ENCODE results near the gene TREML1.
"Not testable (repeated sequence)": the region's sequence is repeated elsewhere in the genome, so short reads cannot be mapped to it uniquely, and the experiment has no call there.

Gene TREML1

DNA sequence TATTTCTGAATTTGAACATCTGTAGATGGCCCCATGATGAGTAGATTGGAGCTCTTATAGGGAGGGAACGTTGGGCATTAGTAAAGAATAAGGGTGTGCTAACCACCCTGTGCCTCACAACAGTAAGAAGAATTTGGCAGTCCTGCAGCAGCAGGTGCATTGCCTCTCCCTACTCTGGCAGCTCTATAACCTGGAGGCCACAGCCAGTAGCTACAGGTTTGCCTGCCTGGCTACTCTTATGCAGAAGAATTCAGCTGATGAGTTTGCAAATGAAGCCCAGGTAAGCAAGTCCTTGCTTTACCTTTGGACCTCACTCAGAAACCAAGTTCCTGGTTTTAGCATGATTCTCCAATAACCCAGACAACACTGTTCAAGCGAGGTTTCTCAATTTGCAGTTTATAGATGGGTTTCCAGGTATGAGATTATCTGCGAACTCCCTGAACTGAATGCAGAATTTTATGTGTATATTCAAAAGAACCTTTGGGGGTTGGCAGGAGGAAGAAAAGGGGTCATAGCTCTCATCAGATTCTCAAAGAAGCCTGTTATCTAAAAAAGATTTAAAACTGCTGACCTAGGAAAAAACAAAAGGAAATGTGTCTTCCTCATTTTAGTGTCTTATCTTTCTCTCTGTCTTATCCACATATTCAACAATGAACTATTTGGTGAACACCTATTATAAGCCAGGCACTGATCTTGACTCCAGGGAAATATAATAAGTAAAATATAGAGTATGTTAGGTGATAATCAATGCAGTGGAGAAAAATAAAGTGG lies 18.9 kb downstream of the TREML1 start:
- DNase-seq, result no peak

GRCh38 chr6:41132254-41132653 lies 21.9 kb downstream of the TREML1 start:
- DNase-seq, result no peak

- no peak for DNase-seq
Measured at GRCh38 chr6:41125282-41125681, 28.9 kb downstream of the TREML1 start.

GRCh38 chr6:41122918-41123317 lies 31.2 kb downstream of the TREML1 start:
- no peak for DNase-seq

DNA sequence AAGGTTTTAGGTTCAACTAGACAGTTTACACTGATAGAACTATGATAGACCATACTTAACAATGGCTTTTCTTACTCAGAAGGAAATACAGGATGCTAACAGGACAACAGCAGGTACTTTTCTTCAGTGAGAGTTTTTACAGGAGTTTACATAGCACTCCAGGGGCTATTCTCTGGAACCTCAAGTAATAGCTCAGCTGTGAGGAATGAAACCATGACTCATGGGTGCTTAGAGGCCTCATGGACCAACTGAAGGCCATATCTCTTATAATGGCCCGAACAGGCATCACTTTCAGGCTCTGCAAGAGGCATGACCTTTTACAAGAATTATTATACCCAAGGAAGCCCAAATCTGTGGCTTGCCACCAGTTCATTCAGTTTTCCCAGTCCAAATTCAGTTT lies 31.8 kb downstream of the TREML1 start:
- no peak for DNase-seq

DNA sequence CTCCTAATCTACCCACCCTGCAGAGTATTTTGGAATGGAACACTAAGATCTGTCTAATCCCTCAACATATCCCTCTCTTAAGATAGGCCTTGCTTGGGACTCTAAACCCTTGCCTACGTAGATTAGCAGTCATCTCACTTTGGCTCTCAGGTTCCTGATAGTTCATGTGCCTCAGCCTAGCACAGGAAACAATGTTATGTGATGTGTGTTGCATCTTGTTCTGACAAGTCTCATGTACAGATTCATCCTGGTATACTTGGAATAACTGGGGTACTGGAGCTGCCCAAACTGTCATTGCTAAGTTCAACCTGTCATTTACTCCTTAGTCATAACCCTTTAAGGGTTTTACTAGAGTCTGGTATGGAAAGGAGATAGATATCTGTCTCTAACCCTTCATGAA lies 34.1 kb downstream of the TREML1 start:
- DNase-seq, result no peak

GRCh38 chr6:41119508-41119907 lies 34.6 kb downstream of the TREML1 start:
- DNase-seq, result no peak

DNA sequence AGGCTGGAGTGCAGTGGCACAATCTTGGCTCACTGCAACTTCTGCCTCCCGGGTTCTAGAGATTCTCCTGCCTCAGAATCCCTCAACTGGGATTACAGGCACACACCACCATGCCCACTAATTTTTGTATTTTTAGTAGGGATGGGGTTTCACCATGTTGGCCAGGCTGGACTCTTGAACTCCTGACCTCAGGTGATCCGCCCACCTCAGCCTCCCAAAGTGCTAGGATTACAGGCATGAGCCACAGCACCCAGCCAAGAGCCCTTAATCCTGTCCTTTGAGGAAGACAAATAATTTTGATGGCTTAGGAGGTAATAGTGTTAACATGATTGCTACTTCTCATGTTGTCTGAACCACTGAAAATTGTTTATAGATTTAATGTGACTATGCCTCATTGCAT lies 39.1 kb downstream of the TREML1 start:
- DNase-seq, result not testable (repeated sequence)

DNA sequence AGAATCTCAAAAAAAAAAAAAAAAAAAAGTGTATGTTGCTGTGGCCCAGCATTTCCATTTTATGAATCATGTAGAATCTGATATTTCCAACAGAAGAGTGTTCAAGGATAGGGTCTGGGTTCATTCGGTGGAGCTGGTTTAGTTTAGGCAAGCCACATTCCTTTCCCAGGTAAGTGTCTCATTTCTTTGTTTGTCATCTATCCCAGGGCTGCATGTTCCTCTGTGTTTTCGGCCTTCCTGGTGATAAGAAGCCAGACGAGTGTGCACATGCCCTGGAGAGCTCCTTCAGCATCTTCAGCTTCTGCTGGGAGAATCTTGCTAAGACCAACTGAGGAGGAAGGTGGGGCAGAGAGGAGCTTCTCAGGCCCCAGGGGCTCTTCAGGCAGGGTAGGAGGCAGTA lies 43.1 kb downstream of the TREML1 start:
- no peak for DNase-seq

DNA sequence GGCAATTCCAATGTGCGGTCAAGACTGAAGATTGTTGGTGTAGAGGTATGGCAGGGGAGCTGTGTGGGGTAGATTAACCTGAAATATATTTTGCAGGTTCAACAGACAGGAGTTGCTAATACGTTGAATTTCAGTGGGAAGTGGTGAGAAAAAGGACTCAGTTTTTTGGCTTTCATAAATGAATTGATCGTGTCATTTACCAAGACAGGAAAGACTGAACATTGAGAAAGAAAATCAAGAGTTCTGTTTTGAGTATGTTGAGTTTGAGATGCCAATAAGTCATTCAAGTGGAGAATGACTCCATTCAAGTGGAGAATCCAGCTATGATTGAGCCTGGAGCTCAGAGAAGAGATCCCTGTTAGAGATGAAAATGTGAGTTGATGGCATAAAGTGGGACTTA lies 50.3 kb downstream of the TREML1 start:
- DNase-seq, result no peak

DNA sequence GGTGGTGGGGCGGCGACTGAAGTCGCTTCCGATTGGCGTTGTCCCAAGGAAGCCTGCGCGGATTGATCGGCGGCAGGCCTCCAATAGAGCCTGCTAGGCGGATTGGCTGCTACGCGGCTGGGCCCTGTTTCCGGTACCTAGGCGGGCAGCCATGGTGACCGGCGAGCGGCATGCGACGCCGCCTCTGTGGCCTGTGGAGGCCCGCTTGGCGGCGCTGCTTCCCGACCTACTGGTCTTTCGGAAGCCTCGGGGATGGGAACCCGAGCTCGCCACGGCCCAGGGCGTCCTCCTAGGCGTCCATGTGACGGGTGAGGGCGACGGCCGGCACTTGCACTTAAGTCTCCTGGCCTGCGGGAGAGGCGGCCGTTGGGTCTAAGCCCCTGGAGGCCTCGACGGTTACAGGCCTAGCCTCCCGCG lies 53.3 kb downstream of the TREML1 start:
- DNase-seq, result no peak

All from GDM1 (cell line).